ENCODE data around the gene EFNA5. TPM values are rescaled to one million over a fixed set of nuclear protein-coding genes. Genes with fewer than 3 reads are reported as not detected.

Gene EFNA5
- polyA plus RNA-seq, 1 donor from 2014 or later: 4.2 TPM

DNA sequence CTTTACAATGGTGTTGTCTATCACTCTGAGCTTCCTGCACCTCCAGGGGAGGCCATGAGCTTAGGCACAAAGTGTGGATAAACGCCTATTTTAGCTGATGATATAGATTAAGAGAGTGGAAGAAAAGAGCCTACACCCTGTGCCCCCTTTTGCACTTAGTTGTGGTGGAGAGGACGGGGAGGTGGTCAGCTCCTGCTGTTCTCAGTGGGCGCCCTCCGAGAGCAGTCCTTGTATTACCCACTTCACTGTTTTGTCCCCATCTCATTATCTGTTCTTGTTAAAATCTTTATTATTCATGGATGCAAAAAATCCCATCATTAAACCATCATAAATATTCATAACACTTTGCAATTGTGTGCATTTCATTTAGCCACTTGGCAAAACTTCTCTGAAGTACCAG is 303.3 kb downstream of the EFNA5 start:
- no peaks in the 10 kb centered on the region for H3F3A ChIP-seq (ENCODE audit: insufficient read depth, low read length, poor library complexity, severe bottlenecking)
- H3K27ac ChIP-seq (ENCODE audit: low read length): no peak overlapping the region
- H3K9me3 ChIP-seq (ENCODE audit: low read length): no peaks in the 10 kb centered on the region
- H3K9me2 ChIP-seq (ENCODE audit: insufficient read depth, low read length): no peaks in the 10 kb centered on the region
- no peaks in the 10 kb centered on the region for H3K79me2 ChIP-seq (replicated peaks; ENCODE audit: insufficient read depth, low read length)
- H4K20me1 ChIP-seq (ENCODE audit: insufficient read depth): no peaks in the 10 kb centered on the region
- TF ChIP-seq, protein P1, sequence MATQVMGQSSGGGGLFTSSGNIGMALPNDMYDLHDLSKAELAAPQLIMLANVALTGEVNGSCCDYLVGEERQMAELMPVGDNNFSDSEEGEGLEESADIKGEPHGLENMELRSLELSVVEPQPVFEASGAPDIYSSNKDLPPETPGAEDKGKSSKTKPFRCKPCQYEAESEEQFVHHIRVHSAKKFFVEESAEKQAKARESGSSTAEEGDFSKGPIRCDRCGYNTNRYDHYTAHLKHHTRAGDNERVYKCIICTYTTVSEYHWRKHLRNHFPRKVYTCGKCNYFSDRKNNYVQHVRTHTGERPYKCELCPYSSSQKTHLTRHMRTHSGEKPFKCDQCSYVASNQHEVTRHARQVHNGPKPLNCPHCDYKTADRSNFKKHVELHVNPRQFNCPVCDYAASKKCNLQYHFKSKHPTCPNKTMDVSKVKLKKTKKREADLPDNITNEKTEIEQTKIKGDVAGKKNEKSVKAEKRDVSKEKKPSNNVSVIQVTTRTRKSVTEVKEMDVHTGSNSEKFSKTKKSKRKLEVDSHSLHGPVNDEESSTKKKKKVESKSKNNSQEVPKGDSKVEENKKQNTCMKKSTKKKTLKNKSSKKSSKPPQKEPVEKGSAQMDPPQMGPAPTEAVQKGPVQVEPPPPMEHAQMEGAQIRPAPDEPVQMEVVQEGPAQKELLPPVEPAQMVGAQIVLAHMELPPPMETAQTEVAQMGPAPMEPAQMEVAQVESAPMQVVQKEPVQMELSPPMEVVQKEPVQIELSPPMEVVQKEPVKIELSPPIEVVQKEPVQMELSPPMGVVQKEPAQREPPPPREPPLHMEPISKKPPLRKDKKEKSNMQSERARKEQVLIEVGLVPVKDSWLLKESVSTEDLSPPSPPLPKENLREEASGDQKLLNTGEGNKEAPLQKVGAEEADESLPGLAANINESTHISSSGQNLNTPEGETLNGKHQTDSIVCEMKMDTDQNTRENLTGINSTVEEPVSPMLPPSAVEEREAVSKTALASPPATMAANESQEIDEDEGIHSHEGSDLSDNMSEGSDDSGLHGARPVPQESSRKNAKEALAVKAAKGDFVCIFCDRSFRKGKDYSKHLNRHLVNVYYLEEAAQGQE (IDR thresholded peaks at IDR 0.05; ENCODE audit: borderline replicate concordance): no peak
- TF ChIP-seq RAD21 (conservative IDR thresholded peaks at IDR 0.05) (no peak), TAF1 (IDR thresholded peaks at IDR 0.05; ENCODE audit: low read depth) (no peak), MXI1 (conservative IDR thresholded peaks at IDR 0.05; ENCODE audit: poor library complexity, severe bottlenecking) (no peak), EP300 (conservative IDR thresholded peaks at IDR 0.05; ENCODE audit: poor library complexity, severe bottlenecking) (no peak), POLR2AphosphoS5 (IDR thresholded peaks at IDR 0.05) (no peak), EZH2 (IDR thresholded peaks at IDR 0.05; ENCODE audit: borderline replicate concordance, insufficient read depth, low read length, poor library complexity, severe bottlenecking) (no peak), SMC3 (conservative IDR thresholded peaks at IDR 0.05; ENCODE audit: poor library complexity) (no peak)
- TF ChIP-seq, protein P2, sequence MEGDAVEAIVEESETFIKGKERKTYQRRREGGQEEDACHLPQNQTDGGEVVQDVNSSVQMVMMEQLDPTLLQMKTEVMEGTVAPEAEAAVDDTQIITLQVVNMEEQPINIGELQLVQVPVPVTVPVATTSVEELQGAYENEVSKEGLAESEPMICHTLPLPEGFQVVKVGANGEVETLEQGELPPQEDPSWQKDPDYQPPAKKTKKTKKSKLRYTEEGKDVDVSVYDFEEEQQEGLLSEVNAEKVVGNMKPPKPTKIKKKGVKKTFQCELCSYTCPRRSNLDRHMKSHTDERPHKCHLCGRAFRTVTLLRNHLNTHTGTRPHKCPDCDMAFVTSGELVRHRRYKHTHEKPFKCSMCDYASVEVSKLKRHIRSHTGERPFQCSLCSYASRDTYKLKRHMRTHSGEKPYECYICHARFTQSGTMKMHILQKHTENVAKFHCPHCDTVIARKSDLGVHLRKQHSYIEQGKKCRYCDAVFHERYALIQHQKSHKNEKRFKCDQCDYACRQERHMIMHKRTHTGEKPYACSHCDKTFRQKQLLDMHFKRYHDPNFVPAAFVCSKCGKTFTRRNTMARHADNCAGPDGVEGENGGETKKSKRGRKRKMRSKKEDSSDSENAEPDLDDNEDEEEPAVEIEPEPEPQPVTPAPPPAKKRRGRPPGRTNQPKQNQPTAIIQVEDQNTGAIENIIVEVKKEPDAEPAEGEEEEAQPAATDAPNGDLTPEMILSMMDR (IDR thresholded peaks at IDR 0.05; ENCODE audit: poor library complexity, severe bottlenecking): no peak
- no peaks in the 10 kb centered on the region for H3K27me3 ChIP-seq (ENCODE audit: insufficient read depth, low read depth, low read length)
- H3K9ac ChIP-seq (ENCODE audit: low read length): no peak overlapping the region
- no peak overlapping the region for H2AFZ ChIP-seq (ENCODE audit: low read depth, low read length)
- no peak overlapping the region for H3K4me2 ChIP-seq (ENCODE audit: low read length)
- H3K36me3 ChIP-seq (ENCODE audit: insufficient read depth, low read length): no peaks in the 10 kb centered on the region
- H3K4me3 ChIP-seq (ENCODE audit: low read length): no peak overlapping the region

DNA sequence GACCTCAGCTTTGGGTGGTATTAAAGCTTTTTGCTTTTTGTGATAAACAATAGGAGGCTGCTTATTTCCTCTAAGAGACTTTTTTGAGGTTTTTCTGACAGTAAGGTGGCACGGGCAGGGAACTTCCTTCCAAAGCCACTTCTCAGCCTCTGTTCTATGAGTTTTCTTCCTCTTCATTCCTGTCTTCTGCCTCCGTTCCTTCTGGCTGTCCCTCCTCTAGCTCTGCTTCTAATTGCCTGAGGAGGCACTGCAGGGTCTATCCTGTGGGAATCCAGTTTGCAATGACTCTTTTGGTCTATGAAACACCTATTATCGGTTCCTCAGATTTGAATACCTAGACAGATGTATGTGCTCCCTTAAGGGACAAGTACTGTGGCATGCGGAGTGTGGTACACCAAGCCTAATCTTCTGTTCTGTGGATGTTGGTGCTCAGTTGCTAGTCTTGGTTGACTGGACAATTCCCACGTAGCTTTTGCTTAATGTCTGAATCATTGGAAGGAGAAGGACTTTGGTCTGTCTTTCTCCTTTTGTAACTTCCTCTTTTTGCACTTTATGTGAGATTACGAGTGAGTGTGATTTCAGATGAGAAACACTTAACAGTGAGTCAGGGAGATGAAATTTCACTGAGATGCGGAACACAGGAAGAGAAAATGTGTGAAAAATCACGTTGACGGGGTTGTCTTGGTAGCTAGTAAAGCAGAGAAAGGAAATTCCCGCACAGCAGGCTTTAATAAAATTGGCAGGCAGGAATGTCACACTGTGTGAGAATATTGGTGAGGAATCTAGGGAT is 305.2 kb downstream of the EFNA5 start:
- Histone ChIP-seq H3K79me2 (replicated peaks; ENCODE audit: insufficient read depth, low read length) (no peaks in the 10 kb centered on the region), H3K9me3 (ENCODE audit: low read length) (no peaks in the 10 kb centered on the region), H3K27ac (ENCODE audit: low read length) (no peak overlapping the region), H3K36me3 (ENCODE audit: insufficient read depth, low read length) (no peaks in the 10 kb centered on the region), H3F3A (ENCODE audit: insufficient read depth, low read length, poor library complexity, severe bottlenecking) (no peaks in the 10 kb centered on the region), H4K20me1 (ENCODE audit: insufficient read depth) (no peaks in the 10 kb centered on the region), H3K9me2 (ENCODE audit: insufficient read depth, low read length) (no peaks in the 10 kb centered on the region), H3K4me3 (ENCODE audit: low read length) (no peak overlapping the region), H2AFZ (ENCODE audit: low read depth, low read length) (no peak overlapping the region), H3K9ac (ENCODE audit: low read length) (no peak overlapping the region), H3K27me3 (ENCODE audit: insufficient read depth, low read depth, low read length) (no peaks in the 10 kb centered on the region), H3K4me2 (ENCODE audit: low read length) (no peak overlapping the region)
- TF ChIP-seq EZH2 (IDR thresholded peaks at IDR 0.05; ENCODE audit: borderline replicate concordance, insufficient read depth, low read length, poor library complexity, severe bottlenecking): no peak
- peak; percentile 15 for TF ChIP-seq POLR2AphosphoS5 (IDR thresholded peaks at IDR 0.05)
- TF ChIP-seq, protein P1 (IDR thresholded peaks at IDR 0.05; ENCODE audit: borderline replicate concordance): peak; percentile 94

All from neural cell (in vitro differentiated cells).